Panc1 (cell line): ENCODE data around the gene CAMK1D. TPM values are rescaled to one million over a fixed set of nuclear protein-coding genes. Genes with fewer than 3 reads are reported as not detected.

Experiments used
- ATAC-seq: fragments of 200-7000 bp; cut with Tn5 transposase; 2 replicates; pipeline ENCODE4 v1.9.1; 2020; ENCODE audit warnings: mild to moderate bottlenecking, moderate library complexity
- BruUV-seq: library from RNA; stranded (reverse); fragments of 400-500 nt; replicated peaks from 2 replicates; lab custom pipeline; 2021; lab: Mats Ljungman, UMichigan
- CTCF ChIA-PET: fragments of 300-600 bp; sonication (Branson Sonifier 250); formaldehyde crosslinking; loops from one replicate; lab custom pipeline; 2022; ENCODE audit warnings: antibody characterized with exemption; lab: Charles Lee
- POLR2A ChIA-PET: fragments of 300-600 bp; sonication (Branson Sonifier 250); formaldehyde crosslinking; loops from one replicate; lab custom pipeline; 2022; ENCODE audit warnings: antibody characterized with exemption; lab: Charles Lee
- DNase-seq: peaks from one replicate; pipeline ENCODE4 v3.0.0-alpha.2; 2010; ENCODE audit warnings: low read depth, low spot score
- H3K27ac ChIP-seq: 2 replicates; pipeline ENCODE4 v1.5.1; 2011; ENCODE audit warnings: mild to moderate bottlenecking, low read length, inconsistent platforms
- H3K27me3 ChIP-seq: fragments of 200-500 bp; sonication (Bioruptor generic); 2 replicates; pipeline ENCODE4 v1.6.0; 2014; ENCODE audit warnings: low read length, inconsistent platforms; ENCODE audit not compliant: control insufficient read depth, insufficient read depth
- H3K36me3 ChIP-seq: fragments of 200-500 bp; sonication (Bioruptor generic); 2 replicates; pipeline ENCODE4 v1.5.1; 2014; ENCODE audit warnings: inconsistent platforms, mild to moderate bottlenecking, low read length, moderate library complexity; ENCODE audit not compliant: control insufficient read depth, insufficient read depth
- H3K4me1 ChIP-seq: 2 replicates; pipeline ENCODE4 v1.5.1; 2011; ENCODE audit warnings: inconsistent platforms, mild to moderate bottlenecking, low read length, moderate library complexity; ENCODE audit not compliant: control insufficient read depth, insufficient read depth
- H3K4me3 ChIP-seq, 2 experiments: 2 replicates each; pipeline ENCODE4 v1.5.1; 2011 to 2012; ENCODE audit warnings: low read depth in 2 of 2, low read length in 2 of 2, mild to moderate bottlenecking in 2 of 2, inconsistent platforms in 1 of 2, moderate library complexity in 1 of 2
- H3K9me3 ChIP-seq: fragments of 200-500 bp; sonication (Bioruptor generic); 2 replicates; pipeline ENCODE4 v1.5.1; 2014; ENCODE audit warnings: low read depth, mild to moderate bottlenecking, inconsistent platforms, low read length, moderate library complexity; ENCODE audit not compliant: control insufficient read depth, insufficient read depth
- POLR2AphosphoS5 ChIP-seq: IDR thresholded peaks from 2 replicates; pipeline ENCODE4 v1.6.1; 2012; ENCODE audit warnings: mild to moderate bottlenecking, low read depth, low read length, moderate library complexity
- REST ChIP-seq, 2 experiments: IDR thresholded peaks; 2 replicates each; pipeline ENCODE4 v1.6.1; 2011 to 2012; ENCODE audit warnings: low read depth in 2 of 2, control low read depth in 1 of 2, low read length in 1 of 2, mild to moderate bottlenecking in 1 of 2, moderate library complexity in 1 of 2; ENCODE audit not compliant: insufficient read depth in 1 of 2
- SIN3A ChIP-seq: IDR thresholded peaks from 2 replicates; pipeline ENCODE4 v1.6.1; 2012; ENCODE audit warnings: low read depth, mild to moderate bottlenecking, low read length, moderate library complexity, borderline replicate concordance; ENCODE audit not compliant: insufficient read depth
- TCF7L2 ChIP-seq: IDR thresholded peaks from 2 replicates; pipeline ENCODE4 v1.6.1; 2011; ENCODE audit warnings: mild to moderate bottlenecking, low read depth, low read length, inconsistent platforms
- in situ Hi-C: cut with HindIII; loops from 2 replicates; pipeline ENCODE4 v1.10.0; 2016; ENCODE audit warnings: low sequenced_read_pairs, low pct_unique_long_range_greater_than_20kb
- intact Hi-C: fragments of 100-400 bp; cut with micrococcal nuclease; formaldehyde crosslinking; loops from one replicate; pipeline ENCODE4 v1.10.0; 2022; ENCODE audit not compliant: unreplicated experiment
- total RNA-seq: library from RNA; stranded (reverse); gene quantifications from one replicate; pipeline ENCODE4 v1.2.1, GENCODE V29; 2021; ENCODE audit not compliant: unreplicated experiment
- TF ChIP-seq, protein P1 (sequence below): fragments of 450-650 bp; IDR thresholded peaks from 2 replicates; pipeline ENCODE4 v1.5.1; 2017; ENCODE audit warnings: mild to moderate bottlenecking

Gene CAMK1D
- total RNA-seq, 1 experiment from 2014 or later, result 5.7 TPM

DNA sequence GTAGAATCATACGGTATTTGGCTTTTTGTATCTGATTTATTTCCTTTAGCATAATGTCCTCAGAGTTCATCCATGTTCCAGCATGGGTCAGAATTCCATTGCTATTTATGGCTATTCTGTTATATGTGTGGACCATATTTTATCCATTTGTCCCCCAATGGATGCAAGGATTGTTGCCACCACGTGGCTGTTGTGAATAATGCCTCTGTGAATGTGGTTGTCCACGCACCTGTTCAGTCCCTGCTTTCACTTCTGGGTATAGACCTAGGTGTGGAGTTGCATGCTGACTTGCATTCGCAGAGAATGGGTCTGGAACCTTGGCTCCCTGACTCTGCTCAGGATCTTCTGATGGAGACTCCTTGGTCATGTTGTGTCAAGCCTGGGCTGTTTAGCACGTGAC lies 199.9 kb downstream of the CAMK1D start:
- BruUV-seq, result no TSS peak
- ATAC-seq, result no peak

GRCh38 chr10:12550994-12551393 lies 201.6 kb downstream of the CAMK1D start:
- no peak overlapping the region for H3K4me3 ChIP-seq
- intact Hi-C loops (loop anchor here (10.0 kb wide), 1 partner anchor 514 kb away; no protein-coding TSS in a partner anchor), in situ Hi-C loops (no loop called here)
- CTCF ChIA-PET, result no interaction called here
- POLR2A ChIA-PET, result no interaction called here
- TF ChIP-seq SIN3A (no peak), TCF7L2 (no peak), REST (IDR thresholded peaks at IDR 0.05; ENCODE audit: insufficient read depth in 1 of 2, low read depth in 2 of 2, low read length in 1 of 2) (no peak), POLR2AphosphoS5 (no peak)
- TF ChIP-seq, protein P1, sequence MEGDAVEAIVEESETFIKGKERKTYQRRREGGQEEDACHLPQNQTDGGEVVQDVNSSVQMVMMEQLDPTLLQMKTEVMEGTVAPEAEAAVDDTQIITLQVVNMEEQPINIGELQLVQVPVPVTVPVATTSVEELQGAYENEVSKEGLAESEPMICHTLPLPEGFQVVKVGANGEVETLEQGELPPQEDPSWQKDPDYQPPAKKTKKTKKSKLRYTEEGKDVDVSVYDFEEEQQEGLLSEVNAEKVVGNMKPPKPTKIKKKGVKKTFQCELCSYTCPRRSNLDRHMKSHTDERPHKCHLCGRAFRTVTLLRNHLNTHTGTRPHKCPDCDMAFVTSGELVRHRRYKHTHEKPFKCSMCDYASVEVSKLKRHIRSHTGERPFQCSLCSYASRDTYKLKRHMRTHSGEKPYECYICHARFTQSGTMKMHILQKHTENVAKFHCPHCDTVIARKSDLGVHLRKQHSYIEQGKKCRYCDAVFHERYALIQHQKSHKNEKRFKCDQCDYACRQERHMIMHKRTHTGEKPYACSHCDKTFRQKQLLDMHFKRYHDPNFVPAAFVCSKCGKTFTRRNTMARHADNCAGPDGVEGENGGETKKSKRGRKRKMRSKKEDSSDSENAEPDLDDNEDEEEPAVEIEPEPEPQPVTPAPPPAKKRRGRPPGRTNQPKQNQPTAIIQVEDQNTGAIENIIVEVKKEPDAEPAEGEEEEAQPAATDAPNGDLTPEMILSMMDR, result no peak
- no peaks in the 10 kb centered on the region for H3K4me1 ChIP-seq
- no peak overlapping the region for H3K27ac ChIP-seq
- no peaks in the 10 kb centered on the region for H3K36me3 ChIP-seq
- no peak for ATAC-seq
- no TSS peak for BruUV-seq
- H3K27me3 ChIP-seq, result no peaks in the 10 kb centered on the region
- no peaks in the 10 kb centered on the region for H3K9me3 ChIP-seq
- DNase-seq, result no peak

More for the DNA sequence above, 199.9 kb downstream of the CAMK1D start:
- Histone ChIP-seq H3K36me3 (no peaks in the 10 kb centered on the region), H3K27ac (no peak overlapping the region), H3K9me3 (no peaks in the 10 kb centered on the region), H3K4me1 (no peaks in the 10 kb centered on the region), H3K27me3 (no peaks in the 10 kb centered on the region), H3K4me3 (no peak overlapping the region)
- DNase-seq, result no peak
- CTCF ChIA-PET, result no interaction called here
- POLR2A ChIA-PET, result no interaction called here
- in situ Hi-C loops, result no loop called here
- no peak for TF ChIP-seq TCF7L2
- intact Hi-C loops, result no loop called here

DNA sequence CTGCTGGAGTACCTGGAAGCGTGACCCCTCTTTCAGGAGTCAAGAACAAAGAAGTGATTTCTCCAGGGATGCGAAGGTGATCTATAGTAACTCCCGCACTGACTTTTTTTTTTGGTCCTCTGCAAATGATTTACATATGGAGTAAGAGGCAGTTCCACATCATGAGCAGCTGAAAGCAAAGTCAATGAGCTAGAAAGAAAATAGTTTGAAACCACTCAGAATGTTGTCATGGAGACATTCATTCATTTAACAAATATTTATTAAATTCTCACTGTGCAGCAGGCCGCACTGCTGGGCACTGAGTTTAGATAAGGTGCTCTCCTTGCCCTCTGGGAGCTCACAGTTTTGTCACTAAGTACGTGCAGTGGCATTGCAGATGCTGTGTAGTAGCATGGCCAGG lies 206.7 kb downstream of the CAMK1D start:
- ChIA-PET CTCF (no interaction called here), POLR2A (no interaction called here)
- intact Hi-C loops (loop anchor here (10.0 kb wide), 1 partner anchor 509 kb away; no protein-coding TSS in a partner anchor), in situ Hi-C loops (no loop called here)
- Histone ChIP-seq H3K36me3 (no peaks in the 10 kb centered on the region), H3K4me3 (no peak overlapping the region), H3K27me3 (no peaks in the 10 kb centered on the region), H3K27ac (no peak overlapping the region), H3K9me3 (no peaks in the 10 kb centered on the region), H3K4me1 (no peaks in the 10 kb centered on the region)
- TF ChIP-seq REST (IDR thresholded peaks at IDR 0.05; ENCODE audit: insufficient read depth in 1 of 2, low read depth in 2 of 2, low read length in 1 of 2) (no peak), TCF7L2 (no peak)
- TF ChIP-seq, protein P1, result no peak
- ATAC-seq, result no peak
- no peak for DNase-seq
- BruUV-seq, result no TSS peak
